ENCODE measurements around the gene POLR1E.

The POLR1E gene

DNA sequence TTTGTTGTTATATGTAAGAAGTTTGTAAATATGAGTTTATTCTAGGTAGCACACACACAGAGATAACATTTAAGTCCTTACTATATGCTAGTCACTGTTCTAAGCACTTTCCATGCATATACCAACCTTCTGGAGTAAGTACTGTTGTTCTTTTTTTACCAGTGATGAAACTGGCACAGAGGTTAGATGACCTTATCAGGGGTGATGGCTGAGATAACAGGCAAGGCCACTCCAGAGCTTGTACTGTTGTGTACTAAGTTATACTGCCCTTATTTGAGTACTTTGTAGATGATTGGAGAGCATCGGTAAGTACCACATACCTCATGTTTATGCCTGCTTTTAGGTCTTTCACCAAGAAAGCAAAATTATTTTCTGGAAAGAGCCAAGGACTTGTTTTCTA is 6.2 kb downstream of the POLR1E start:
- H3K36me3 ChIP-seq (ENCODE audit: insufficient read depth, insufficient read length, low read length) = peaks cover 97% of the 10 kb centered on the region
- TF ChIP-seq YY1 (IDR thresholded peaks at IDR 0.05; ENCODE audit: insufficient read depth, insufficient read length) (no peak), ZNF274 (IDR thresholded peaks at IDR 0.05; ENCODE audit: low read depth, low read length) (no peak)
- DNase-seq (ENCODE audit: low read depth, low spot score) = no peak

DNA sequence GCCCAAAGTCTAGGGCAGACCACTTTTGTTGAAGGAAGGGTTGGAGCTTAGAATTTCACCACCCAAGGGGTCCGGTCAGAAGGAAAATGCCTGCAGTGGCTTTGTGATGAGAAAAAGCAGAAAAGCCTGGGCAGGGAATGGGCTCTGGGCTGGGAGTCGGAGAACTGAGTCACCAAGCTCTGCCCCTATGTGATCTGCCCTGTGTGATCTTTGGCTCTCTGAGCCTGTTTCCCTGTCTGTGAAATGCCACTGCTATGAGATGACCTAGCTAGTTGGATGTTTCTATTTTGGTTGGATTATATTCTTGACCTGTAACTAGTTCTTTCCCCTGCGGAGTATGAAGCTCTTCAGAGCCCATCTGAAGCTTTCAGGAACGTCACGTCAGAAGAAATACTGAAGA is 9.8 kb downstream of the POLR1E start:
- Histone ChIP-seq H3K36me3 (ENCODE audit: insufficient read depth, insufficient read length, low read length) (peaks cover 95% of the 10 kb centered on the region), H3K4me3 (ENCODE audit: insufficient read length, low read depth) (no peak overlapping the region), H3K4me1 (ENCODE audit: insufficient read depth, insufficient read length) (no peaks in the 10 kb centered on the region), H3K9me3 (ENCODE audit: insufficient read depth, low read length) (no peaks in the 10 kb centered on the region), H3K27me3 (ENCODE audit: insufficient read depth, insufficient read length) (no peaks in the 10 kb centered on the region), H3K9ac (ENCODE audit: insufficient read length, low read depth) (no peak overlapping the region)
- TF ChIP-seq SUZ12 (IDR thresholded peaks at IDR 0.05; ENCODE audit: extremely low read depth, insufficient read depth, insufficient read length) = no peak
- no peak for TF ChIP-seq YY1 (IDR thresholded peaks at IDR 0.05; ENCODE audit: insufficient read depth, insufficient read length)
- no peak for TF ChIP-seq ZNF274 (IDR thresholded peaks at IDR 0.05; ENCODE audit: low read depth, low read length)
- DNase-seq (ENCODE audit: low read depth, low spot score) = no peak

More for the DNA sequence above, 6.2 kb downstream of the POLR1E start:
- Histone ChIP-seq H3K9me3 (ENCODE audit: insufficient read depth, low read length) (no peaks in the 10 kb centered on the region), H3K9ac (ENCODE audit: insufficient read length, low read depth) (no peak overlapping the region), H3K27me3 (ENCODE audit: insufficient read depth, insufficient read length) (no peaks in the 10 kb centered on the region), H3K4me1 (ENCODE audit: insufficient read depth, insufficient read length) (peaks cover 8% of the 10 kb centered on the region), H3K4me3 (ENCODE audit: insufficient read length, low read depth) (no peak overlapping the region)

DNA sequence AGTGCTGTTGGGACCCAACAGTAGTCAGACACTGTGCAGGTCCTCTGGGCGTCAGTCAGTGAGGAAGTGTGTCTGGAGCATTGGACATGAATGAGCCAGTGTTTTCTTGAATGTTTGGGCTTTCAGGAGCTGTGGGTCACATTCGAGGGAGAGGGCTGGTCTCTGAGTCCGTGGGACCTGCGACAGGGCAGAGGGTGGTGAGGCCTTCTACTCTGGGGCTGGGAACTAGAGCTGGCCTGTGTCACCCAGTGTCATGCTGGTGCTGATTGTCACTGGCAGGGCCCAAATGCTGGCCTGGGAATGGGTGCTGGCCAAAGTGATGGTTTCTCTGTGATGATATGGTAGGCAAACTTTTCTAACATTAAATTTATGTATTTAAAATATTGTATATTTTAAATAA is 10.3 kb downstream of the POLR1E start:
- Histone ChIP-seq H3K9ac (ENCODE audit: insufficient read length, low read depth) (no peak overlapping the region), H3K36me3 (ENCODE audit: insufficient read depth, insufficient read length, low read length) (peaks cover 95% of the 10 kb centered on the region), H3K4me3 (ENCODE audit: insufficient read length, low read depth) (no peak overlapping the region), H3K27me3 (ENCODE audit: insufficient read depth, insufficient read length) (no peaks in the 10 kb centered on the region), H3K9me3 (ENCODE audit: insufficient read depth, low read length) (no peaks in the 10 kb centered on the region), H3K4me1 (ENCODE audit: insufficient read depth, insufficient read length) (no peaks in the 10 kb centered on the region)
- no peak for DNase-seq (ENCODE audit: low read depth, low spot score)
- TF ChIP-seq ZNF274 (IDR thresholded peaks at IDR 0.05; ENCODE audit: low read depth, low read length) (no peak), SUZ12 (IDR thresholded peaks at IDR 0.05; ENCODE audit: extremely low read depth, insufficient read depth, insufficient read length) (no peak), YY1 (IDR thresholded peaks at IDR 0.05; ENCODE audit: insufficient read depth, insufficient read length) (no peak)

DNA sequence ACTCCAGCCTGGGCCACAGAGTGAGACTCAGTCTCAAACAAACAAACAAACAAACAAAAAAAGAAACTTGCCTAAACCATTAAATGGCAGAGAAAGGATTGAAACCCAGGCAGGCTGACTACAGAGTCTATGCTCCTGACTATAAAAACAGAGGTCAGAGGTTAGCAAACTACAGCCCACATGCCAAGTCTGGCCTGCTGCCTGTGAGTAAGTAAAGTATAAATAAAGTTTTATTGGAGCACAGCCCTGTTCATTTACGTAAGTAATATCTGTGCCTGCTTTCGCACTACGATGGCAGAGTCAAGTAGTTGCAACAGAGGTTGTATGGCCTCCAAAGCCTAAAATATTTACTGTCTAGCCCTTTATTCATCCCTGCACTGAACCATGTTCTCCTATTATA is 11.6 kb downstream of the POLR1E start:
- DNase-seq (ENCODE audit: low read depth, low spot score) = no peak
- Histone ChIP-seq H3K9me3 (ENCODE audit: insufficient read depth, low read length) (no peaks in the 10 kb centered on the region), H3K4me1 (ENCODE audit: insufficient read depth, insufficient read length) (no peaks in the 10 kb centered on the region), H3K36me3 (ENCODE audit: insufficient read depth, insufficient read length, low read length) (peaks cover 95% of the 10 kb centered on the region), H3K27me3 (ENCODE audit: insufficient read depth, insufficient read length) (no peaks in the 10 kb centered on the region), H3K4me3 (ENCODE audit: insufficient read length, low read depth) (no peak overlapping the region), H3K9ac (ENCODE audit: insufficient read length, low read depth) (no peak overlapping the region)
- TF ChIP-seq SUZ12 (IDR thresholded peaks at IDR 0.05; ENCODE audit: extremely low read depth, insufficient read depth, insufficient read length) = no peak
- no peak for TF ChIP-seq YY1 (IDR thresholded peaks at IDR 0.05; ENCODE audit: insufficient read depth, insufficient read length)
- no peak for TF ChIP-seq ZNF274 (IDR thresholded peaks at IDR 0.05; ENCODE audit: low read depth, low read length)

DNA sequence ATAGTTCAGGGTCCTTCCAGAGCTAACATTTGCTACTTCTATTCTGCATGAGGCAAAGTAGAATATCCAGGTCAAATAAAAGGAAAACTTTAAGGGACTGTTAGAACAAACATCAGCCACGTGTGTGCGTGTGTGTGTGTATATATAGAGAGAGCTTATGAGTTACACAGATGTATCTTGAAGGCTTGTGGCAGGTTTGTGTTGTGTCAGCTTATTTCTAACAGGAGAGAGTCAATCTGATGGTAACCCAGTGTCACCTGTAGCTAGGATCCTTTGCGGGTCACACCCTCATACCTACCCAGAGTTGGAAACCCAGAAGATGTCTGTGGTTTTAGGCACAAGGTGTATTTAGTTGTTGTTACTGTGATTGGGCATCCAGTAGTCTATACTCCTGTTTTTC is 12.7 kb downstream of the POLR1E start:
- no peaks in the 10 kb centered on the region for H3K4me1 ChIP-seq (ENCODE audit: insufficient read depth, insufficient read length)
- no peak for DNase-seq (ENCODE audit: low read depth, low spot score)
- TF ChIP-seq SUZ12 (IDR thresholded peaks at IDR 0.05; ENCODE audit: extremely low read depth, insufficient read depth, insufficient read length) (no peak), YY1 (IDR thresholded peaks at IDR 0.05; ENCODE audit: insufficient read depth, insufficient read length) (no peak), ZNF274 (IDR thresholded peaks at IDR 0.05; ENCODE audit: low read depth, low read length) (no peak)
- peaks cover 95% of the 10 kb centered on the region for H3K36me3 ChIP-seq (ENCODE audit: insufficient read depth, insufficient read length, low read length)
- no peaks in the 10 kb centered on the region for H3K9me3 ChIP-seq (ENCODE audit: insufficient read depth, low read length)
- no peak overlapping the region for H3K4me3 ChIP-seq (ENCODE audit: insufficient read length, low read depth)
- H3K9ac ChIP-seq (ENCODE audit: insufficient read length, low read depth) = no peak overlapping the region
- H3K27me3 ChIP-seq (ENCODE audit: insufficient read depth, insufficient read length) = no peaks in the 10 kb centered on the region

DNA sequence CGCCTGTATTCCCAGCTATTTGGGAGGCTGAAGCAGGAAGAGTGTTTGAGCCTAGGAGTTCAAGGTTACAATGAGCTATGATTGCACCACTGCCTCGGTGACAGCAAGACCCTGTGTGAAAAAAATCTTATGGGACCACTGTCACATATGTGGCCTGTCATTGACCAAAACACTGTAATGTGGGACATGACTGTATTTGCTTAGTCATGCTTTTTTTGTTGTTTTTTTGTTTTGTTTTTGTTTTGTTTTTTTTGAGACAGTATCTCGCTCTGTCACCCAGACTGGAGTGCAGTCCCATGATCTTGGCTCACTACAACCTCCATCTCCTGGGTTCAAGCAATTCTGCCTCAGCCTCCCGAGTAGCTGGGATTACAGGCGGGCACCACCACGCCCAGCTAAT is 13.5 kb downstream of the POLR1E start:
- H3K4me3 ChIP-seq (ENCODE audit: insufficient read length, low read depth) = no peak overlapping the region
- no peak overlapping the region for H3K9ac ChIP-seq (ENCODE audit: insufficient read length, low read depth)
- no peak for DNase-seq (ENCODE audit: low read depth, low spot score)
- H3K36me3 ChIP-seq (ENCODE audit: insufficient read depth, insufficient read length, low read length) = peaks cover 95% of the 10 kb centered on the region
- no peaks in the 10 kb centered on the region for H3K27me3 ChIP-seq (ENCODE audit: insufficient read depth, insufficient read length)
- H3K9me3 ChIP-seq (ENCODE audit: insufficient read depth, low read length) = no peaks in the 10 kb centered on the region
- H3K4me1 ChIP-seq (ENCODE audit: insufficient read depth, insufficient read length) = no peaks in the 10 kb centered on the region
- TF ChIP-seq ZNF274 (IDR thresholded peaks at IDR 0.05; ENCODE audit: low read depth, low read length) (no peak), SUZ12 (IDR thresholded peaks at IDR 0.05; ENCODE audit: extremely low read depth, insufficient read depth, insufficient read length) (no peak), YY1 (IDR thresholded peaks at IDR 0.05; ENCODE audit: insufficient read depth, insufficient read length) (no peak)

DNA sequence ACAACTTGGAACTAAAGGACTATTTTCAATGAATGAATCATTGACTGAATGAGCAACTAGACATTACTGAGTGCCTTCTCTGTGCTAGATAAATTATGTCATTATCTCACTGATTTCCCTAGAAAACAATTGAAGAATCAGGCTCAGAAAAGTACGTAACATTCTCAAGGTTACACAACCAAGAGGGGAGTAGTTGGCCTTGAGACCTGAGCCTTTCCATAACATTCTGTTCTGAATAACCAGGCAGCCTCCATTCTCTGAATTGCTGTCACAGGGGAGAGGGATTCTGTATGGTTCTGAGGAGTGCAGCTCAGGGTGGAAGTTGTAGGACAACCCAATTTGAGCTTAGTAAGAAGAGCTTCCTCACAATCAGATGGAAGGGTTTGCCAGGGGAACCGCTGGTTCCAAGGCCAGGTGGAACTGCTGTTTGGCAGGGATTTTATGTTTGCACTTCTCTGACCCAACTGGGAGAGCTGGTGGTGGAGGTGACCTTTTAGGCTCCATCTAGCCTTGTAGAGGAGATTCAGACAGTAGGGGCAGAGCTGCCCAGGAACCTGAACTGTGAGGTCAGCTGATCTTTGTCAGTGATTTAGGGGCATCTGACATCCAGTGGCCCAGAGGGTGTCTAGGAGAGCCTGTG is 16.3 kb downstream of the POLR1E start:
- TF ChIP-seq YY1 (IDR thresholded peaks at IDR 0.05; ENCODE audit: insufficient read depth, insufficient read length) = no peak
- no peaks in the 10 kb centered on the region for H3K27me3 ChIP-seq (ENCODE audit: insufficient read depth, insufficient read length)
- H3K36me3 ChIP-seq (ENCODE audit: insufficient read depth, insufficient read length, low read length) = peaks cover 92% of the 10 kb centered on the region
- no peak for DNase-seq (ENCODE audit: low read depth, low spot score)
- H3K9me3 ChIP-seq (ENCODE audit: insufficient read depth, low read length) = no peaks in the 10 kb centered on the region
- no peak overlapping the region for H3K9ac ChIP-seq (ENCODE audit: insufficient read length, low read depth)
- H3K4me1 ChIP-seq (ENCODE audit: insufficient read depth, insufficient read length) = no peaks in the 10 kb centered on the region
- no peak overlapping the region for H3K4me3 ChIP-seq (ENCODE audit: insufficient read length, low read depth)
